Activated CD8-positive, alpha-beta memory T cell treated with anti-CD3 and anti-CD28 coated beads for 4 hours (primary cell): ENCODE results near the gene NTM.

Experiments
- DNase-seq, 2 donors: peaks; one replicate each; pipeline ENCODE4 v3.0.0-alpha.2; 2020; ENCODE audit warnings: low read depth in 2 of 2

Gene NTM

DNA sequence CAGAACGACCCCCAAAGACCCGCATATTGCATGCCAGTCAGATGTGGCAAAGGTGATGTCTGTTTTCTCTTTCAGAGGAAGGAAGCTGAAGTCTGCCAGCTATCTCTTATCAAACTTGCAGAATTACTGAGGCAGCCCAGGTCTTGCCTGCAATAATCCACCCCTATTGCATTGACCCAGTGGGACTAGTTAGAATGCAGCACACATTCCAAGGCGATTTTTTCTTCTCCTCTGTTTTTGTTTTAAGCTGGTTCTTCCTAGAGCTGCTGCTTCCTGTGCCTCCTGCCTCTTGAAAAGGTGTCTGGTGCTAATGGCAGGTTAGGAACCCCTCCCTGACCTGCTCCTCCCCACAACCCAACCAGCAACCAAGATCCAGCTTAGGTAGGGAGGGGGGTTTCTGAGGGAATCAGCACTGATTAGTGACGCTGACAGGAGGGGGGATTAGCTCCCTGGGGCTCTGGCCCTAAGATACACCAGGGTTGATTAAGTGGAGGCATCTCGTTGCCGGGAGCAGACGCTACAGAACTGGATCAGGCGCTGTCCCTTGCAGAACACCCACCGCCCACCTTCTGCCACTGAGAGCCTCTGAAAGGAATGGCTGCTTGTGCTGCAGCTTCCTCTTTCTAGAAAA lies 2.8 kb downstream of the NTM start:
- DNase-seq = no peak

DNA sequence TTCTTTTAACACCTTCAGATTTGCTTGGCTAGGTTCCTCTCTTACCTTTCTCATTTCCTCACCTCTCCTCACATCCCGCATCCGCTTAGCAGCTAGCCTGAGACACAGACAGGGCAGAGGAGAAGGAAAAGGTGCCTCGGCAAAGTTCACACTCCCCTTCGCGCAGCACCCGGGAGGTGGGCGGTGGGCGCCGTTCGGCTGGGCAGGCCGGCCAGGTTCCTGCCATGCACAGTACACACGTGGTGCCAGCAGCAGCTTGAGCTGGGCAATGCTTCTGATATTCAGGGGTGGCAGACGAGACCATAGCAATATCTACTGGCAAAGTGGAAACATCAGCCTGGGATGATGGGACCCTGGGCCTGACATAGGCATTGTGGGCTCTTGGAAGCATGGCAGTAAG lies 3.3 kb downstream of the NTM start:
- DNase-seq = no peak

DNA sequence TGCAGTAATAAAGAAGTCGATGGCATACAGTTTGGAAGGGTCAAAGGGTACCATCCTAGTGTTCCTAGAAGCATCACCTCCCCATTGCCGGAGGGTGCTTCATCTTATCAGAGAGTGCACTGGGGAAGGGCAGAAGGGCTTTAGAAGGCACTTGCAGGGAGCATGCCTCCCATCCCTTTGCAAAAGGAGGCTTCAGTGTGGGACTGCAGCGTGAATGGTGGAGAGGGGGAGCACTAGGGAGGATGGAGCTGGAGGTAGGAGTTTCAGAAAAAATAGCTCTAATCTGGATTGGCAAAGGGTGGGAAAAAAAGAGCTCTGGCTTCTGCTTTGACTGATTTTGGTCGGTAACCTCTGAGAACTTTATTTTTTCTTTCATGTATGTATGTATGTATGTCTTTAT lies 5.0 kb downstream of the NTM start:
- no peak for DNase-seq

DNA sequence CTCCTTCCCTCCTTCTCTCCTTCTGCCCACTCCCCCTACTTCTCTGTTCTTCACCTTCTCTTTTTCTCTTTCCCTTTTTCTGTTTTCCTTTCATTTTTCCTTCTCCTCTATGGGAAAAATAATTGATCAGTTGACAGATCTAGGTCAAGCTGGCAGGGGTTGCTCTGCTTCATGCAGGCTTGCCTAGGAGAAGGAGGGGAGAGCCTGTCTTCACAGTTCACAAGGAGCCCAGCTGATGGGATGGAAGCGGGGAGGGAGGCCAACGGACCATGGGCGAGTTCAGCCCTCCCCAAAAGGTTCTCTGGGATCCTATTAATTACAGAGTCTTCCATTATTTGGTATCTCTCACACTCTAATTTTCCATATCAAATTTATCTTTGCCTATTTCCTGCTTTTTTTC lies 5.5 kb downstream of the NTM start:
- DNase-seq = no peak

DNA sequence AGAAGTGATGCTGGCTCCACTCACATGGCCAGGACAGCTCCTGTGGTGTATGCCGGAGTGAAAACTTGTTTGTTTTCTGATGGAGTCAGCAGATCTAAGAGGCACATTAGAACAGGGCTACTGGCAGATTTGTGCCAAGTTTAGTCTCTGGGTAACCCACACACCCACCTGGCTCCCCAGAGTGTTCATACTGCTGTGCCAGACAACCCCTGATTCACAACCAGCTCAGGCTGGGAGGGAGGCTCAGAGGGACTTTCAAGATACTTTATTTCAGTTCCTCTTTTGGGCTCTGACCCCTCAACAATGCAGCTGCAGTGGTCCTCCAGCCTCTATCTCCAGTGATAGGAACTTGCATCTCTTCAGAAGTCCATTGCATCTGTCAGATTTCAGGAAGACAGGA lies 8.5 kb downstream of the NTM start:
- no peak for DNase-seq

DNA sequence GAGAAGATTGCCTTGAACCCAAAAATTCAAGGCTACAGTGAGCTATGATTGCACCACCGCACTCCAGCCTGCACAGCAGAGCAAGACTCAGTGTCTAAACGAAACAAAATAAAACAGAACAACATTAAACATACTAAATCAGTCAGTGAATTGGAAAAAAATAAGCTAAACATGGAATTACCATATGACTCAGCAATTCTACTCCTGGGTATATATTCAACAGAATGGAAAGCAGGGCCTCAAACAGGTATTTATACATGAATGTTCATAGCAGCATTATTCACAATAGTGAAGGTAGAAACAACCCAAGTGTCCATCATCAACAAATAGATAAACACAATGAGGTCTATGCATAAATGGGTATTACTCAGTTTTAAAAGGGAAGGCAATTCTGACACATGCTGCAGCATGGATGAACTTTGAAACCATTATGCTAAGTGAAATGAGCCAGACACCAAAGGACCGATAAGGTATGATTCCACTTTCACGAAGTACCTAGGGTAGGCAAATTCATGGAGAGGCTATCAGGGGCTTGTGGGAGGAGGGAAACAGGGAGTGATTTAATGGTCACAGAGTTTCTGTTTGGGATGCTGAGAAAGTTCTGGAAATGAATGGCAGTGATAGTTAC lies 15.5 kb downstream of the NTM start:
- DNase-seq = no peak

DNA sequence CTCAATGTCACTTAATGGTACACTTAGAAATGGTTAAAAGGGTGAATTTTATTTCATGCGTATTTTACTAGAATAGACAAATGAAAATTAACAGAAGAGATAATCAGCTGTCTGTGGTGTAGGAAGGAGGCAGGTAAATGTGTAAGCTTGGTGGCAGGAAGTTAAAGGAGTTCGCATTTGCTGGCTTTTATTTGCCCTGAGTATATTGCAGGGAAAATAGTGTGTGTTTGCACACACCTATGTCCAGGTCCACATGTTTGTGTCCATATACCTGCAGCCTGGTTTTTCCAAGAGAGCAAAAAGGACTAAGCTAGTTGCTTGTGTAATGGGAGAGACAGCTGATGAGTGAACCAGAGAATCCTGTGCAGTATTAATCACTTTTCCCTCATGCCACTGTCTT lies 16.0 kb downstream of the NTM start:
- DNase-seq = no peak

DNA sequence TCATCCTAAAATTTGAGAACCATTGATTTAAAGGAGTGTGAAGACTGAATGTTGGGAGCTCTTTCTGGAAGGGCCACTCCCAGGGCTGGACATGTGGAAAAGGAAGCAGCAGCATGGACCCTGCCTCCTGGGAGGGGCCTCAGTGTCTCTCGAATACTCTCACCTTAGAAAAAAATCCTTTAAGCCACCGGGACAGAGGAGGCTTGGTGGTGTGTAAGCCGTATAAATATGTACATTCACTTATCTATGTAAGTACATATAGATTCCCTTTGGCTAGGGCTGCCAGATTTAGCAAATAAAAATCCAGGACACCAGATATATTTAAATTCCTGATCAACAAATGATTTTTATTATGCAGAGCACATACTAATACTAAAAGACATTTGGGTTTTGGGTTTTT lies 17.6 kb downstream of the NTM start:
- no peak for DNase-seq

DNA sequence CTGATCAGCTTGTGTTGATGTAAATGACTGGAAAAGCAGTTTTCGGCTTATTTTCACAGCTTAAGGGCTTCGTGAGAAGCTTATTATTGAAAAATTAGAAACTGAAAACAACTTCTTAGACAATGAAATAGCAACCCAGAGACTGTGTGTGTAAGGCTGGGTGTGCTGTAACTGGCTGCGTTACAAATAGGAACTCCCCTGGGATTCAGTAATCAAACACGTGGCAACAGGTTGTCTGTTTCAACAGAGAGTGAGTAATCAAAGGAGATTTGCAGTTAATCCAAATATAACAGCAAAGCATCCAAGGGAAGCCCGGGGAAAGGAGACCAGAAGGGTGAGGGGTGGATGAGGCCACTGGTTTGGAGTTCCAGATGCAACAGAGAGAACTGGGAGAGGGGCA lies 19.2 kb downstream of the NTM start:
- DNase-seq = no peak

DNA sequence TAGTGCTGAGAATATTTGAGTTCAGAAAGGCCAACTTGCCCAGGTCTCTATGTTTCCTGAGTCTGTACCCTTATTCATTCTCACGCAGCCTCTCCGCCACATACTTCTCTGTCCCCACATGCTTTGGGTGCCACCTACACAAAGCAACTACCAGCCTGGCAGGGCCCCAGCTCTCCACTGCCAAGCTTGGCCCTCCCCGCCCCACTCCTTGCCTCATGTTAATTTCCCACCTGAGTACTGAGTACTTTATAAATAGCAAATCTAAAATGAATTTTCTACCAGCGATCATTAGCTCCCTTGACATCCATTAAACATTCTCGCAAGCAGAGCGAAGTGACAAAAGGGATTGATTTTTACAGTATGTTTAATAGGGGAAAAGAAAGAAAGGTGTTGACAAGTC lies 20.8 kb downstream of the NTM start:
- DNase-seq = no peak

DNA sequence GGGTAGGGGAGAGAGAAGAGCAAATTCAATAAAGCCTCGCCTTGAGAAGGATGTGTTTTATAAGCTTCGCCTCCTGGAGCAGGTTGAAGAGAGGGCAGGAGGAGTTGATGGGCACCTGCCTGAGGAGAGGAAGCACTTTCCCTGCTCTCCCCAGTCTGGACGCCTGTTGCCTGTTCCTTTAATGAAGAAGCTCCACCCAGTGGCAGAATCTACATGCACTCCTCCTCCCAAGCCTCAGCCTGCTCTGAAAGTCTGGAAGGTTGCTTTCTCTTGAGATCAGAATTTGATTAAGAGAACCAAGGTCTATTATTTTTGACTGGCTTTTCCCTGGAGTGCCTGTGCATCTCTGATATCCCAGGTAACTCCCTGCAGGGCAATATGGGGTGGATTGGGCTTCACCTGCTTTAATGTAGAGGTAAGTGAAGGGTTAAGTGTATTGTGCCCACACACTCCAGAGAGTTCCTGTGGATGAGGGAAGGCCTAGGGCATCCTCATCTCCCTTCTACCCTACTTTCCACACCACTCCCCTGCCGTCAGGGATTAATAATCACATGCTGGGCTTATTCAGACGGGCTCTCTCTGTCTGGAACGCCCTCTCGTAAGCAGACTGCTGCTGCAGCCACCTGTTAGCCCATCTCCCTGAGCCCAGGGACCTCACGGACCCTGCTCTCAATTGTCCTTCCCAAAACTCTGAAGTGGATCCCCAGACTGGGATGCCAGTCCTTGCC lies 22.3 kb downstream of the NTM start:
- DNase-seq = no peak

DNA sequence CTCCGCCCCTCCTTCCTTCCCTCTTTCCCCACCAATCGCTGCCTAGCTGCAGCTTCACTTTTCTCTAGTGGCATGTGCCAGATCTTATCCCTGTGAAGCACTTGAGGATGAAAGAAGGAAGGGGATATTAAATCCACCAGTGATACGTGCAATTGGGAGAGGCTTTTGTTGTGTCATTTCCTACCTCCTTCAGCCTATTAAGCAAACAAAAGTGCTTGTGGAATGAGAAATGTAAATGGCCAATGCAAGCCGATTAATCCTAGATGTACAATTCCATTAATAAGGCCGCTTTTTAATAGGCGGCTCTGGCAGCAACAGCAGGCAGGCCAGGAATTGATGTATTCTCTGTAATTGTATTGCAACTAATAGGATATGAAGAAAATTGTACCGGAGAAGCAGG lies 23.3 kb downstream of the NTM start:
- DNase-seq = no peak

DNA sequence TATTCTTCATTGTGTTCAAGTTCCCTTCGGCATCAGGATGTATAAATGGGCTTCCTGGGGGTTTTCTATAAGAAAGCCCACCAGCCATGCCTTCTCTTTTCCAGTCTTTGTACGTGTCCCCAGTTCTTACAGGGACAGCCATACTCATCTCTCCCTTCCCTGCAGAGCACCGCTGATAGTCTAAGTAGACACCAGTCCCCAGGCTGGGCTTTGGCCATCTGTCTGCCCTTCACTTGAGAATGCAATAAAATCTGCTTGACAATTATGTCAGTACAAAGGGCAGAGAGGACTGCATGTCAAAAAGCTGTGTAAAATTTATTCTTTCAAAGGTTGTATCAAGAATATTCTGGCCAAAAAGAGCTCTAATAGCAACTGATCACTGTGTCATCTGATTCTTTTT lies 27.3 kb downstream of the NTM start:
- DNase-seq = no peak

DNA sequence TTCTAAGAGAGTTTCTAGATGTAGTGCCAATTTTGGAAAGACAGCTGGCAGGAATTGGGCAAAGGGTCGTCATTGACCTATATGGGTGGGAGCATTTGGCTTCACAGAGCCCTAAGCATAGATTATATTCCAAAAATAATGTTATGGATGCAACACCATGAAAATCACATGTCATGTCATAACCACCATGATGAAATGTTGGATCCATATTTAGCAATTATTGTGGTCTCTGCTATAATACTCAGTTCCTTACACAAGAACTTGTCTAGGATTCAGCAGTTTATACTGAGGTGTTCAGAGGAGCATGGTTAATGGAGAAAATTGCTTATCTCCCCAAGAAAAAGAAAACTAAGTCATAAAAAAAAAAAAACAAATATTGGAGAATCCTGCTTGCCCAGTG lies 31.6 kb downstream of the NTM start:
- no peak for DNase-seq

DNA sequence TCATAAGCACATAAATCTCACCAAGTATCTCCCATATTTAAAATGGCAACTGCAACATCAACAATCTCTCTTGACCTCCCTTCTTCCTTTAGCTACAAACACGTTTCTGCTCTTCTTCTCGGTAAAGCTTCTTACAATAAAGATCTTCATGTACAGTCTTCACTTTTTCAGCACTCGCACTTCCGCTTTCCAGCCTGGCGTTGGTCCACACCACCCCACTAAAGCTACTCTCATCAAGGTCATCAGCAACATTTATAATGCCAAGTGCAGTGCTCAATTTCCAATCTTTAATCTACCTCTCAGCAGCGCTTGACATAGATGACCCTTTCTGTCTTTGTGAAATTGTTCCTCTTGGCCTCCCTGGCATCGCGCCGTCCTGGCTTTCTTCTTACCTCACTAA lies 33.6 kb downstream of the NTM start:
- no peak for DNase-seq

DNA sequence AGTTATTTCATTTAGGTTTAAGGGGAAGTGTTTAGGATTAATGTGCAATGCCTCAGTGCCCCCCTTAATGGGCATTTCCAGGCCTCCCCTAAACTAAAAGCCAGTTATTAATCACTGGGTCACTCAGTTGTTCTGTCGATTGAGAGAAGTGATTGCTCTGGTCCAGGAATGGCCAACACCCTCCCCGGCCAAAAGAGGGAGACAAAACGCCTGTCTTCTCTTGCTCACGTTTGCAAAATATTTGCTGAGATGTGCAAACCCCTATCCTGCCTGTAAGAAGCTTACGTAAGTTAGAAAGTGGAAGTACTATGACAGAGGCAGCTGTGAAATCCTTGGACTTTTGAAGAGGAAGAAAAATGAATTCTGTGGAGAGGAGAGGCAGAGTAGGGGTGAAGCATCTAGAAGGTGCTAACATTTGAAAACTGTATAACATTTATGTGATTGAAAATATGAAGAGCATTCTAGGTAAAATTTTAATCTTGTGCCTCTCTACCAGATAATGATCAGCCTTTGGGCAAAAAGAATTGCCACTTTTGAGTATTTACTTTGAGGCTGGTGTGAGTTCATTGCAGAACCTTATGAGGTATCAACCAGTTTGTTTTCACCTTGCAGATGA lies 37.7 kb downstream of the NTM start:
- DNase-seq = no peak

DNA sequence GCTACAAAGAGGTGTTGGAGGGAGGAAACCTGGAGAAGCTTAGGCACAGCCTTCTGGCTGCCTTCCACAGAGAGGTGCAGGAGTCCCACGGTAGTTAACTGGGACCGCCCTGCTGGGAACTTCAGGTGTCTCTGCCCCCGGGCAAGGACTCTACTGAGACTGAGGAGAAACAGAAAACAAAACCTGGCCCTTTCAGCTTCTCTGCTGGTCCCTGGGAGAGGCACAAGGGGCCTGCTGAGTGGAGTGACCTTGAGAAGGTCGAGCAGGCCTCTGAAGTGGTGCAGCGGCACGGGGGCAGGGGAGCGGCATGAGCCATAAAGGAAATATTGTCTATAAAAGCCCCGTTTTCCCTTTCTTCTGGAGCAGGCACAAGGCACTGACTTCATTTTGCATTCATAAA lies 38.9 kb downstream of the NTM start:
- no peak for DNase-seq

DNA sequence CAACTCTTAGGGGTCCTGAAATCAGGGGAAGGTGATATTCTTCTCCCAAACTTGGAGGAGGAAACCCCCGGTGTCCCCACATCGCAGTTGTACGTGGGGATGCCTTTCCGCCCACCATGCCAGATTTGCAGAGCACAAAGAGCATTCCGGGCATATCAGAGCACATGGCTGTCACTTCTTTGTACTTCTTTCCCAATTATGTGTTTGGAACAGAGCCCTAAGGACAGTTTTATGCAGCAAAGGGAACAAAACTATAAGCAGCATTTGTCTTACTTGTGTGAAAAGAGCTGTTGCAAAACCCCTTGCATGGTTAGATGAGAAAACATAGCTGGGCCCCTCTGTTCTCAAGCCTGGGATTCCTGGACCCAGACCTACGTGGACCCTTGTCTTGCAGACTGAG lies 41.2 kb downstream of the NTM start:
- DNase-seq = no peak

DNA sequence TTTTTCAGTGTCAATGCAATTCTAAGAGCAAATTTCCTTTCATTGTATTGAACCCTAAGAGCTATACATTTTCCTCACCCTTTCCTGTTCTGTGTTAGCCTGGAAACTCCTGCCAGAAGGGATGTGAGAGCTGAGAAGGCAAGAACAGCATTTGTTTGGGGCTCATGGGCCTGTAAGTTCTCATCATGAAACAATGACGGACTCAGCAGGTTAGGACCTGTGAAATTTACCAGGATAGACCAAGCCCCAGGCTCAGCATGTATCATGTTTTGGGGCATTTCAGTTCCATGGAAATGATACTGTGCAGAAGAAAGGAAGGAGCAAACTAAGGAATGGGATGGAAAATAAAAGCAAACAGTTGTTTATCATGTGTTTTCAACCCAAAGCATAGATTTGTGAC lies 41.6 kb downstream of the NTM start:
- DNase-seq = no peak

DNA sequence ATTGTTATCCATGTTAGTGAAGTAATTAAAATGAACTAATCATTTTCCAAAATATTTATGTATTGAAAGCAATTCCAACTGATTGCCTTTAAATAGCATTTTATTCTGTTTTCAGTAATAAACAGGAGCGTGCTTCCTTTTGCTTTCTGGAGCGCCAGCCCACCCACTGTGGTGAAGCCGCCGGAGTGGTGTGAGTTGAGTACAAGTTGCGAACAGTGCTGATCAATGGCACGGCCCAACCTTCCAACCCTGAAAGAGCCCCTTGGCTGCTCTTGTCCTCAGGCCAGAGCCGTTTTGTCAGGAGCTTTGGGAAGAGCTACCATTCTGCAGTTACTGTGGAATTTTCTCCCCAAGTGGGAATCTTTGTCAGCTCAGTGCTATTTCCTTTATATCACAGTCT lies 42.8 kb downstream of the NTM start:
- DNase-seq = no peak

DNA sequence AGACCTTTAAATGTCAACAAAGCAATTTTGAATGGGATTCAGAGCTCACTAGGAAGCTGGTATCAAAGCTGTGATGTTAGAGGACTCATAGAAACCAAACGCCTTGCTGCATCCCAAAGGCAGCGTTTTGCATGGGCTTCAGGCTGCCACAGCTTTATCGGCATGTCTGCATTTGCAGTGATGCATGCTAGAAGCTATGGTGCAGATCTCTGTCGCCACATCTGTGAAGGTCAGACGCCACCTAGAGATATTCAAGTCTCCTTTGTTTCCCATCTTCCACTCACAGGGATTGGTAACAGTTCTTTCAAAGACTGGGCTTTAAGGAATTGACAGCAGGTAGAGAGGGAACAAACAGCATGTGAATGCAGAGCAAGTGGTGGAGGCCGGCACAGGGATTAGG lies 47.8 kb downstream of the NTM start:
- DNase-seq = no peak

DNA sequence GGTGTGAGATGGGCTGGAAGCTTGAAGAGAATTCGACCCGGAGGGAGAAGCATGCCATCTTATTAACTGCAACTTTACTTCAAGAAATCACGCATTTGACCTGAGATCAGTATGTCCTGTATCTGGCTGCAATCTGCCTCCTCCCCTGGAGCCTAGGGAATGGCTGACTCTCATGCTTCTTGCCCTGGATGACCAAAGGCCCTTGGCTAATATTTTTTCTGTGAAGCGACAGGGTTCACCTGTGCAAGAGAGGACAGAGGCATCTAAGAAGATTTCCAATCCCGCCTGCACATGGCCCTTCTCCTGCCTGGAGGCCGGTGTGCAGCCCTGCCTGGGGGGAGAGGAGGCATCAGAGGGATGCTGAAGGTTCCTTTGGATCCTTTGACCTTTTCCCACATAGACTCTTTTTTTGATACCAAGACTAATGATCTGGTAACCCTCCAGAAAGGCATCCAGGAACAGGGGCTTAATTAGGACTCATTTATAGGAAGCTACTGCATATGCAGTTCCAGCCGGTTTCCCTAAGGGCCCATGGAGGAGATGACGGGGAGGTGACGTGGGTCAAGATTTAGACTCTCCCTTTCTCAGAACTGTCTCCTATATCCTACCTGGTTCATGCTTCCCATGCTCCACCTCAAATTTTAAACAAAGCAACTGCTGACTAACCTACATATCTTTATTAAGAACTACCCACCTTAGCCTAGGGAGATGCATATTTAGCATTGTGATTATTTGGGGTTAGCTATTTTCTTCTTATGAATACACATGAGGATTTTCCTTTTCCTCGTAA lies 50.8 kb downstream of the NTM start:
- DNase-seq = no peak
